GM19351 (cell line): ENCODE measurements around the gene RTL10.

Experiments used
- ATAC-seq: cut with Tn5 transposase; IDR thresholded peaks from one replicate; pipeline ENCODE4 v1.9.1; 2021; ENCODE audit warnings: mild to moderate bottlenecking, moderate library complexity; ENCODE audit not compliant: unreplicated experiment

Gene RTL10

GRCh38 chr22:19876314-19876940 lies 21.8 kb upstream of the RTL10 start:
- no peak for ATAC-seq

GRCh38 chr22:19875531-19876313 lies 21.0 kb upstream of the RTL10 start:
- no peak for ATAC-seq

- no peak for ATAC-seq
Observed at GRCh38 chr22:19875061-19875530, 20.4 kb upstream of the RTL10 start.

DNA sequence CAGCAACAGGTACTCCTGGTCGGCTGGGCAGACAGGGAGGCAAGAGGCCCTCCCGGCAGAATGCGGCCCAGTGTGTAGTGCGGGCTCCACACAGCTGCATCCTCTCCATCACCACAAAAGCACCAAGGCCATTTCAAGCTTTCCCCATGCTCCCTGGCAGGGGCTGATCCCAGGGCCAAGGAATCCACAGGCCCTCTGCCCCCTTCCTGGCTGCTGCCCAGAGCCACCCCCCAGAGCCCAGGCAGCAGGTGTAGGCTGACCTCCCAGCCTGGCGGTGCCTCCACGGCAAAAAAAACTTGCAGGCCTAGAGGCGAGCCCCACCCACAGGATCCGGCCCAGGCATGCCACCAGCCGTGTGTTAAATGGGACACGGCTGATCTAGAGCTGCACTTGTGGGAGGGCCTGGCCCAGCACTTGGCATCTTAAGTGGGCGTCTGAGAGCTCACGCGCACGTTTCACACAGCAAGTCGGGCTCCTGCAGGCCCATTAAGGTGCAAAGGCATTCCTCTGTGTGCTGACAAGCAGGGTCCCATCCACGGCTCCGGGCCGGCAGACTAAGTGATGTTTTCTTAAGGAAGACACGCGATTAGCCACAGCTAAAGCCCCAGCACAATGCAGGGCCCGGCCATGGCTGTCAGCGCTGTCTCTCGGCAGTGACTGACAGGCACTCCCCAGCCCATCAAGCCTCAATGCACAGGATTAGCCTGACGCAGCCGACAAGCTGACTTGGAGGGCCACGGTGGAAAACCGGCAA lies 19.8 kb upstream of the RTL10 start:
- no peak for ATAC-seq

- no peak for ATAC-seq
Observed at GRCh38 chr22:19873960-19874306, 19.3 kb upstream of the RTL10 start.

- no peak for ATAC-seq
Observed at GRCh38 chr22:19873138-19873959, 18.7 kb upstream of the RTL10 start.

DNA sequence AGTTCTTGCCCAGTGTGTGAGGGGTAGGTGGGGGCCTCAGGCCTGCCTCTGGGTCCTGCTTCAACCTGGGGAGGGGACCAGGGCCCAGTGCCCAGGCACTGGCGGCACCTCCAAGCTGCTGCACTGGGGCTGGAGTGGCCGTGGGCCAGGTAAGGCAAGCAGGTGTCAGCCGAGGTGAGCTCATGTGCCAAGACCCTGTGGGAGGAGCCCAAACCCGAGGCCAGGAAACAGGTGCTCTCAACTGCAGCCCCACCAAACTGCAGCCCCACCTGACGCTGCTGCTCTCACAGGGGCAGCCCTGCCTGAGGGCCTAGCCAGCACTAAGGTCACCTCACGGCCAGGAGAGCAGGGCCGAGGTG lies 18.1 kb upstream of the RTL10 start:
- no peak for ATAC-seq

DNA sequence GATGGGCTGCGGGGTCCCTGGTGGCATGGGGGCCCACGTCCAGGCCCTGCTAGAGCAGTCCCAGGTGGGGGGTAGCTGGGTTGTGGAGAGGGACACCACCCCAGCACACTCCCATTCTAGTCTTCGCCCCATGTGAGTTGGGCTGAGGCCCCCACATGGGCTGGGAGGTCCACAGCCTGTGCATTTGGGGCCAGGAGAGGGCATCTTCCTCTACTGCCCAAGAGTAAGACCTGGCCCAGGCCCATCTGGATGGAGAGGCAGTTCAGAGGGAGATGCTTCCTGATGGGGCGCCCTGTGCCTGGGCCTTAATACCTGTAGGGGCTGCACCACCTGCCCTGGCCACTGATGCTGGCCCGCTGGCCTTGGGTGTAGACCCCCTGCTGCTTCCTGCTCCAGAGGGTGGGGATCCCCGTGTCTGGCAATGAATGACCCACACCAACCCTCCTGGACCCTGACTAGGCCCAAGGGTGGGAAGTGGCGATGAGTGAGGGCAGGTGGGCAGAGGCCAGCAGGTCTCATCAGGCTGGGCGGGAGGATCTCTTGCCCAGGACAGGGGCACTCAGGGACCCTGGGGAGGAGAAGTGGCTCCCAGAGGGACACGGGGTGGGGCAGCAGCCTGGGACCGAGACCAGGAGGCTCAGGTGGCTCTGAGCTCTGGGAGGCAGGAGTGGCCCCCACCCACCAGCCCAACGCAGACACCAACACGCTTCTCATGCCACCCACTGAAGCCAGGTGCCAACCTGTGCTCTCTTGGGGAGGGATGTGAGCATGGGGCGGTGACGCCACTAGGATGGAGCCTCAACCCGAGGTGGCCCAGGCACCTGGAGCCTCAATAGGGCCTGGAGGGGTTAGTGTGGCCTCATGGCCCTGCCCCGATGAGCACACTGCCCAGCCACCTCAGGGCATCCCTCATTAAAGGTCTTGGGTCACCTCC lies 17.4 kb upstream of the RTL10 start:
- no peak for ATAC-seq

GRCh38 chr22:19871023-19871844 lies 16.6 kb upstream of the RTL10 start:
- ATAC-seq, result no peak

DNA sequence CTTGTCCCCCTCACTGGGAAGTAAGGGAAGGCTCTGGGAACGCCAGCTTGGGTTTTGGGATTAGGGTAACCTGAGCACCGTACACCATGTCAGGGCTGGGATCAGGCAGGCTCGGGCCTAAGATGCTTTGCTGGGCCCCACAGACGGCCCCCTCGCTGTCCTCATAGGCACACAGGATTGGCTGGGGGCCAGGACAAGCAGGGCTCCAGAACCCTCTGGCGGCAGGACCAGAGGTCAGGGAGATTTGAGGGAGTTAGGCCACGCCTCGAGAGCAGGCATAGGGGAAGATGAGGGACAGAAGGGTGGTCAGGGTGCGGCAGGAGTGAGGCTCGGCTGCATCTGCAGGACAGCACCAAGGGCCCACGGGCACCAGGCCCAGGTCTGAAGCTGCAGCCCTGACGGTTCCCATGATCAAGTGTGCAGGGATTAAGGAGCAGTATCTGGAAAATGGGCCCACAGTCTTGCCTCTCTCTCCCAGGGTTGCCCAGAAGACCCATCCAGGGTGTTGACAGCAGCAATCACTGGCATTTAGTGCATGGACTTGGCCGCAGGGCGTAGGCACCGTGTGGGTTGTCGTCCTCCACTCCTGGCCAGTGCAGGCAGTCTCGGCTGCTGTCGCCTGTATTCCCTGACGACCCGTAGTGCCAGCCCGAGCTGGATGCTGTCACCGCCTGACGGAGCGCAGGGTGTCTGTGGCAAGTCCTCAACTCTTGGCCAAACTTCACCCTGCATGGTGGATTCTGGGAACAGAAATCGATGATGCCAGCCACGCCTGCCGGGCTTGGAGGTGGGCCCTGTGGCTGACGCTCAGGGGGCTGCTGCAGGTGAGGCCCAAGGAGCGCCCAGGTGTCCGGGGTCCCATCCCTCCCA lies 15.7 kb upstream of the RTL10 start:
- no peak for ATAC-seq

DNA sequence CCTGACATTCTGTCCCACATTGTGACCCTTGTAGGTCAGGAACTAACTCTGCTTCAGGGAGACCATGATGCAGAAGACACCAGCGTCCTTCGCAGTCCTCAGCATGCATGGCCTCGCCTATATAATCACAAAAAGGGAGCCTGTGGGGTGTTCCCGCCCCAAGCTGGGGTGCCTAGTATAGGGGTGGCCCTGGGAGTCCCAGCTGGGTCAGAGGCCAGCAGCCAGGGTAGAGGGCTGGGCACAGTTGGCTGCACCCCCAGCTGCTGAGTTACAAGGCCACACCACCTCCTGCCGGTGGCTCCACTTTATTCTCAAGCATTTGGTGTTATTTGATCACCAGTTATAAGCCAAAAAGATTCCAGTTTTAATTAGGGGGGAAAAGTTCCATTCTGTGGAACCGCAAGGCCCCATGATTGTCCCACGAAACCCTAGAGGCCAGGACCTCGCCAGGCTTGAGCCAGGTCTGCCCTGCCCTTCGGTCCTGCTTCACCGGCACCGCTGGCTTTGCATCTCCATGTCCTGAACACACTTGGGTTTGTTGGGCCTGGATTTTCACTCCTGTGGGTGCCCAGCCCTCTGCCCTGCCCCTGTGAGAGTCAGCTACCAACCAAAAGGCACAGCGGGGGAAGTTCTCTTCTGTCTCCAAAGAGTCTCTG lies 15.0 kb upstream of the RTL10 start:
- ATAC-seq, result no peak

- no peak for ATAC-seq
Observed at GRCh38 chr22:19868773-19869471, 14.2 kb upstream of the RTL10 start.

GRCh38 chr22:19868333-19868732 lies 13.7 kb upstream of the RTL10 start:
- ATAC-seq, result no peak

DNA sequence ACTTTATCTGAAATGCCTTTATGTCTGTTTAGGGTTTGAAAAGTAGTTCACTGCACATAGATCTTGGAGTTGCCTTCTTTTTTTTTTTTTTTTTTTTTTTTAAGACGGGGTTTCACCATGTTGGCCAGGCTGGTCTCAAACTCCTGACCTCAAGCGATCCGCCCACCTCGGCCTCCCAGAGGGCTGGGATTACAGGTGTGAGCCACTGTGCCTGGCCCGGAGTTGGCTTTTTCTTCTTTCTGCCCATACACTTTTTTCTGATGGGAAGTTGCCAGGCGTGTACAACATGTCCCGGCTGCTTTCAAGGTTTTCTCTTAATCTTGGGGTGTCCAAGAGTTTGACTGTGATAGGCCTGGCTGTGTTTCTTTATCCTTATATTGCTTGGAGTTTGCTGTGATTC lies 12.9 kb upstream of the RTL10 start:
- ATAC-seq, result no peak

DNA sequence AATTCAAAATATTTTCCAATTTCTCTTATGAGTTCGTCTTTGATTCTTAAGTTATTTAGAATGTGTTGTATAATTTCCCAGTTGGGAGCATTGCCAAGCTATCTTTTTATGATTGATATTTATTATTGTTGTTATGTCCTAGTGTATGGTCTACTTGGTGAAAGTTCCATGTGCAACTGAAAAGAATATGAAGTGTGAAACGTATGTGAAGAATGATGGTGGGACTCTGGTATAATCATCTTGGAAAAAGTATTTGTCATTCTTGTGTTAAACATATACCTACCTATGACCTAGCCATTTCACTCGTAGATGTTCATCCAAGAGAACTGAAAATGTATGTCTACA lies 12.0 kb upstream of the RTL10 start:
- no peak for ATAC-seq

DNA sequence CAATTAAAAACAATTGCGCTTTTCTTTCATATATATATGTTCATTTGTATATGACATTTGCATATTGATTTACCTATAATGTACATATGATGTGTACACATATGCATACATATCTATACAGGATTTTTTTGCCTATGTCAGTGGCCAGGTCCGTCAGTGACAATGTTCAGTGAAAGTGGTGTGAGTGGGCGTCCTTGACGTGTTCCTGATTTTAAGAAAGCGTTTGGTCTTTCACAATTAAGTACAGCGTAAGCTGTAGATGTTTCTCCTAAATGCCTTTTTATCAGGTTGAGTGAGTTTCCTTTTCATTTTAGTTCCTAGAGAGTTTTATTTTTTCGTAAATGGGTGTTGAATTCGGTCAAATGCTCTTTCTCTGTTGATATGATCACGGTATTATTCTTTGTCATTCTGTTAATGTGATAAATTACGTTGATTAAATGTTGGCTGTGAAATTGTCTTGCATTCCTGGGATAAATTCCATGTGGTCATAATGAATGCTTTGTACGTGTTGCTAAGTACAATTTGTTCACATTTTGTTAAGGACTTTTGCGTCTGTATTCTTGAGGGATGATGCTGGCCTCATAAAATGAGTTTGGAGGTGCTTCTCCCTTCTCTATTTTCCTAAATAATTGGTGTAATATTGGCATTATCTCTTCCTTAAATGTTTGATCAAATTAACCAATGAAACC lies 10.6 kb upstream of the RTL10 start:
- no peak for ATAC-seq
